Forelimb muscle (tissue), 1 donor: ENCODE data around the gene MS4A6E. TPM values are rescaled to one million over a fixed set of nuclear protein-coding genes. Genes with fewer than 3 reads are reported as not detected.
"Not testable (repeated sequence)": the region's sequence is repeated elsewhere in the genome, so short reads cannot be mapped to it uniquely, and the experiment has no call there.

Source experiments
- DNase-seq: peaks from one replicate; pipeline ENCODE4 v3.0.0-alpha.2; 2013; ENCODE audit warnings: low read depth
- polyA plus RNA-seq: library from polyadenylated mRNA; unstranded; fragments of 120-200 nt; gene quantifications from one replicate; pipeline ENCODE4 v1.2.1, GENCODE V29; 2013; ENCODE audit not compliant: insufficient read length

MS4A6E gene, protein sequence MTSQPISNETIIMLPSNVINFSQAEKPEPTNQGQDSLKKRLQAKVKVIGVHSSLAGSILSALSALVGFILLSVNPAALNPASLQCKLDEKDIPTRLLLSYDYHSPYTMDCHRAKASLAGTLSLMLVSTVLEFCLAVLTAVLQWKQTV
- not detected for polyA plus RNA-seq

DNA sequence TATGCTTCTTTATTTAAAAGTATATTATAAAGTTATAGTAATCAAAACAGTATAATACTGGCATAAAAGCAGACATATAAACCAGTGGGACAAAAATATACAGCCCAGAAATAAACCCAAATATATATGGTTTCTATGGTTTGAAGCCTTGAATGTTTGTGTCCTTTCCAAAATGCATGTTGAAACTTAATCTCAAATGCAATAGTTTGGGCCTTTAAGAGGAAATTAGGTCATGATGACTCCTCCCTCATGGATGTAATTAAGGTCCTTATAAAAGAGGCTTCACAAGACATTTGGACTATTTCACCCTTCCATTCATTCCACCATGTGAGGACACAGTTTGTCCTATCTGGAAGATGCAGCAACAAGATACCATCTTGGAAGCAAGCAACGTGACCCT lies at the start of gene MS4A6E:
MS4A6E (plus strand) TSS at position 301 of the 400 bp plus-strand sequence. CDS start 7,641 bp downstream, outside the sequence.
- DNase-seq, result no peak

DNA sequence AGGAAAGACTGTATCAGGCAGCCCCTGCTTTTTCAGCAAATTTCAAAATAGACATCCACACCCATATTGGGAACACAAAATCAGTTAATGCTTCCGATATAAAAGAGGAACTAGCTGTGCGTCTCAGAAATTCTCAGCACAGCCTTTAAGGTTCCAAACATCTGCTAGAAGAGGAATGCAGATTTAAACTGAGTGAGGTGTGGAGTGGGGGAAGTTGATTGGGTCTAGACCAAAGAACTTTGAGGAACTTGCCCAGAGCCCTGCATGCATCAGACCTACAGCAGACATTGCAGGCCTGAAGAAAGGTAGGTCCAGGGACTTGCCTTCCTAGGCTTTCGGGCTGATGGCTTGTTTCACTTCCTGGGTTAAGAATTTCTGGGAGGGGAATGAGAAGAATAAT lies 46.6 kb upstream of the MS4A6E start, which contains the start of gene MS4A4A:
MS4A4A (plus strand) TSS at position 255 of the 400 bp plus-strand sequence; CDS start at position 265, 10 bp downstream.
- DNase-seq, result peak; percentile 24

DNA sequence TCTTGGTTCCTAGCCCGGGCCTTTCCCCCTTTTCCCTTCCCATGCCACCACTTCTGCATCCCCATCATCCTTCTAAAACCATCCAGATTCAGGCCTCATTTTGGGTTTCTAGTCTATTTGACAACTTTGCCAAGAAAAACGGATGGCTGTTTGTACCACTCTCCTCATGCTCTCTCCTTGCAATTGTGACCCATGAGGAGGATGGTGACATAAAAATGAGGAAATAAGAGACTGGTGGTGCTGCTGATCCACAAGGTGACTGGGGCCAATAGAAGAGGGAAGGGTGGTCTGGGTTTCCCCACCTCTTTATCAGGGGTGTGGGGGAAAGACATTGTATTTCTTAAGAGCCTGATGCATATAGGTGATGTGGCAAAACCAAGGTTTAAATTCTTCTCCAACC lies 45.6 kb upstream of the MS4A6E start:
- no peak for DNase-seq

DNA sequence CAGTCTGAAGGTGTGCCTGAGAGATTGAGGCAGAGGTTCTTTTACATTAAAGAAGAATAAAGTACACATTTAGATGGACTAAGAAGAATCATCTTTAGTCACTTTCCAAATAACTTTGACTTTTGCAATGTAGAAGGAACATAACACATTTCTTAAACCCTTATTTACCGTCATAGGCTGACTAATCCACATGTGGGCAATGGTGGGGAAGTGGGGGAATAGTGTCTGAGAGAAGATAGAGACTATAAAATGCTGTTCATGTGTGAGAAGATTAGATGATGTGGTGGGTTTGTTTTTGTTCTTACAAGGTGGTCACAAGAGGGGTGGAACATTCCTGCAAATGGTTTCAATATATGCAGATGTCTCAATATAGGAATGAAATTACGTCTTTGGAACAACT lies 44.8 kb upstream of the MS4A6E start:
- DNase-seq, result no peak

DNA sequence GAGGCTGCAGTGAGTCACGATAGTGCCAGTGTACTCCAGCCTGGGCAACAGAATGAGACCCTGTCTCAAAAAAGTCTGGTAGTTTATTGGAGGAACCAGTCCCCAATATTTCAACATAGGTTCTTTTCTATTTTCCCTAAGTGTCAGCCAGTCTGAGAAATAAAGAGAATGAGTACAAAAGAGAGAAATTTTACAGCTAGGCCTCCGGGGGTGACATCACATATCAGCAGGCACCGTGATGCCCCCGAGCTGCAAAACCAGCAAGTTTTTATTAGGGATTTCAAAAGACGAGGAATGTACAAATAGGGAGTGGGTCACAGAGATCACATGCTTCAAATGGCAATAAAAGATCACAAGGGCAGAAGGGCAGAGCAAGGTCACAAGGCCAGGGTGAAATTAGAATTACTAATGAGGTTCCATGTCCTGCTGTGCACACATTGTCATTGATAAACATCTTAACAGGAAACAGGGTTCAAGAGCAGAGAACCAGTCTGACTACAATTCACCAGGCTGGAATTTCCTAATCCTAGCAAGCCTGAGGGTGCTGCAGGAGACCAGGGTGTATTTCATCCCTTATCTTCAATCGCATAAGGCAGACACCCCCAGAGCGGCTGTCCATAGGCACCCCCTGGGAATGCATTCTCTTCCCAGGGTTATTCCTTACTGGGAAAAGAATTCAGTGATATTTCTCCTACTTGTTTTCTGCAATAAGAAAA lies 41.5 kb upstream of the MS4A6E start:
- DNase-seq, result not testable (repeated sequence)

DNA sequence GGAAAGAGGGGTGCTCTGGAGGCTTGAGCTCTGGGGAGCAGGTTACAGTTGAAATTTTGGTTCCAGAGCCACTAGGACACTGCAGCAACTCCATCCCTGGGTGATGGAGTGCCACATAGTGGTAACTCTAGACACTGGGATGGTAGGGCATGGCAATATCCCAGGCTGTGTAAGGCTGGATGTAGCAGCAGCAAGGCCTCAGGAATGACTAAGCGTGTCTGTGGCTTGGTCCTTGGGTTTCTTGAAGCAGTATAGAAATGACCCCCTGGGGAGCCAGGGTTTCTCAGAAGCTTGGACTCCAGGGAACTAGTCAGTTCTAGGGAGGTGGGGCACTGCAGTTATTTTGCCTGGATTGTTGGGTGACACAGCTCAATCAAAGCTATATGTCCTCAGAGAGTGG lies 38.5 kb upstream of the MS4A6E start:
- no peak for DNase-seq

DNA sequence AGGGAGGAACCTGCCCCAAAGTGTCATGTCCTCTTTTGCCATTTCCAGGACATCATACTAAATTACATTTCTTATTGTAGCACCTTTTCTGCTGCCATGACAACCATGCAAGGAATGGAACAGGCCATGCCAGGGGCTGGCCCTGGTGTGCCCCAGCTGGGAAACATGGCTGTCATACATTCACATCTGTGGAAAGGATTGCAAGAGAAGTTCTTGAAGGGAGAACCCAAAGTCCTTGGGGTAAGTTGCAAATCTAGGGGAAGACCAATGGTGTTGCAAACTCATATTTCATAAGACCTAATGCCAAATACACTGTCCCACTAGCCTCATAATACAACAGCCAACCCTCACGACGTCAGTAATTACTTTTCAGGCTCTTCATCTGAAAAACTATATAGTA lies 34.9 kb upstream of the MS4A6E start:
- DNase-seq, result no peak

DNA sequence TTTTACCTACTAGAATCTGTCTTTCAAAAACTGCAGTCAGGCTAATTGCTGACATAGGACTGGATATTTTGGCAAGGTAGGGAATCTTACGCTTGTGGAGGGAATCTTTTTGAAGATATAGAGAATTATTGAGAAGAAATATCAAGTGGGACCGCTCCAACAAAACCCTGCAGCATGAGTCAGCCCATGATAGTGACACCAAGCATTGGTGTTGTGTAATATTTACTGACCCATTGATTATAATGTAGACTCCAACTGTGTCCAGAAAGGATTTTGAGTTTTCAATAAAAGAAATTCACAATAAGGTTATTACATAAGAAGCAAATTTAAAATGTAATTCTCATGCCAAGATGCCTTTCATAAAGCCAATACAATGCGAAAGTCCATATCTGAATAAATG lies 25.9 kb upstream of the MS4A6E start:
- DNase-seq, result no peak

DNA sequence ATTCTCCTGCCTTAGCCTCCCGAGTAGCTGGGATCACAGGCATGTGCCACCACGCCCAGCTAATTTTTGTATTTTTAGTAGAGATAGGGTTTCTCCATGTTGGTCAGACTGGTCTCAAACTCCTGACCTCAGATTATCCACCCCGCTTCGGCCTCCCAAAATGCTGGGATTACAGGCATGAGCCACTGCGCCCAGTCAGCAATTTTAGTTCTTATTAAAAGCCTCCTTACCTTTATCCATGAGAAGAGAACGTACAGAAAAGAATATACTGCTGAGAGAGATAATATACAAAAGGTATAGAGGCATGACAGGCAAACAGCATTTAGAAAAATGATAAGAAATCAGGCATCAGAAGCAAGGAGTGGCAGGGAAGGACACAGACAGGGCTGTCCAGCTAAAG lies 25.2 kb upstream of the MS4A6E start:
- not testable (repeated sequence) for DNase-seq

DNA sequence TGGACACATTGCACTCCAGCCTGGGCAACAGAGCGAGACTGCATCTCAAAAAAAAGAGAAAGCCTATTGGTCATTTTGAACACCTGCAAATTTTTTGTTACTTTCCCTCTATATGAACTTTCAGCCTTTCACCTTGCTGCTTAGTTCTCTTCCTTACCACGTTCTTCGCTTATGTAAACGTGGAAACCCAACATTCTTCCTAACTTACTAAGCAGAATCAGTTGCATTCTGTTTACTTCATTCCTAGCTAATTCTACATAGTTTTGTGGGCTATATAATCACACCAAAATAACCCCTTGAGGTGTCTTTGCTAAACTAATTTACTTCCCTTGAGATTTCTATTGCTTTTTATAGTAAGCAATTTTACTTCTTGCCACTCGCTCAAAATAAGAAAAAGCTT lies 23.4 kb upstream of the MS4A6E start:
- no peak for DNase-seq

DNA sequence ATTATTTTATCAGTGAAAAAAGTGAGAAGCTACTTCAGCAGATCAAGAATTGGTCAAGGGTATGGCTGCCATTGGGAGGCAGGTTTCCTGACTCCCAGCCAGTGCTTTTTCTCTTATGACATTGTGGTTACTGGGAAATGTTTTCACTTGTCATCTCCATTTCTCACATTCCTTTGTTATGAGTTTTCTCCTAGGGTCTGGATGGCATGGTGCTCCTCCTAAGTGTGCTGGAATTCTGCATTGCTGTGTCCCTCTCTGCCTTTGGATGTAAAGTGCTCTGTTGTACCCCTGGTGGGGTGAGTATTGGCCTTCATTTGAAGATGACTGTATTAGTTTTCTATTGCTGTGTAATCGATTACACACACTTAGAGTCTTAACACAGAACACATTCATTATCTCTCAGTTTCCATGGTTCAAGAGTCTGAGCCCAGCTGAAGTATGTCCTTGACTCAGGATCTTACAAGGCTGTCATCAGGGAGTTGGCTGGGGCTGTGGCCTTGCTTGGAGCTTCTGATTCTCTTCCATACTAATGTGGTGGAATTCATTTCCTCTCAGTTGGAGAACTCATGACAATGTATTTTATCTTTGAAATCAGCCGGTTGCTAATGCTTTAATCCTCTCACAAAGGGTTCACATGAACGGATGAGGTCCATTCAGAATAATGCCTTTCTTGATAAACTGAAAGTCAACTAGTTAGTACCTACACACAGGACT lies 21.0 kb upstream of the MS4A6E start:
- DNase-seq, result no peak

DNA sequence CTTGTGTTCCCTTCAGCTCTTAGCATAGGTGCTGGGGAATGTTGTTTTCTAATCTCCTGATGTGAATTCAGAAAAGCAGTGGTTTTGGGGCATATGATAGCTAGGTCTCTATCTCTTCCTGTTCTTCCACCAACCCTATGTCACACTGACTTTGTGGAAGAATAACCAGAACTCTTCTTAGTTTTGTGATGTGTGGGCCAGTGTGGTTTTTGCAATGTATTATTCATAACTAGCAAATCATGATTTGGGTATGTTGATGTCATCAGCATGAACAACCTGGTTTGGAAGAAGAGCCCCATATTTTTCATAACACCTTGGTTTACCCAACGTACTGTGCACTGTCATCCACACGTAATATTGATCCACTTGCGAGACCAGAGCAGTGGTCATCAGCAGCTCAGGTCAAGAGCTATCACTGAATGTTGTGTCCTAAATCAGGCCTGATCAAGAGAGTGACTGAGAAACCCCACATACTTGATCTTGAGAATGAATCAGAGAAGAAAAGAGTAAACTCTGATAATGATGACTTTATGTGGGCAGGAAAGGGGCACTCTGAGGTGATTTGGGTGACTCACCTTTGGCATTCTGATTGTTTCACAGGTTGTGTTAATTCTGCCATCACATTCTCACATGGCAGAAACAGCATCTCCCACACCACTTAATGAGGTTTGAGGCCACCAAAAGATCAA lies 19.4 kb upstream of the MS4A6E start:
- no peak for DNase-seq

DNA sequence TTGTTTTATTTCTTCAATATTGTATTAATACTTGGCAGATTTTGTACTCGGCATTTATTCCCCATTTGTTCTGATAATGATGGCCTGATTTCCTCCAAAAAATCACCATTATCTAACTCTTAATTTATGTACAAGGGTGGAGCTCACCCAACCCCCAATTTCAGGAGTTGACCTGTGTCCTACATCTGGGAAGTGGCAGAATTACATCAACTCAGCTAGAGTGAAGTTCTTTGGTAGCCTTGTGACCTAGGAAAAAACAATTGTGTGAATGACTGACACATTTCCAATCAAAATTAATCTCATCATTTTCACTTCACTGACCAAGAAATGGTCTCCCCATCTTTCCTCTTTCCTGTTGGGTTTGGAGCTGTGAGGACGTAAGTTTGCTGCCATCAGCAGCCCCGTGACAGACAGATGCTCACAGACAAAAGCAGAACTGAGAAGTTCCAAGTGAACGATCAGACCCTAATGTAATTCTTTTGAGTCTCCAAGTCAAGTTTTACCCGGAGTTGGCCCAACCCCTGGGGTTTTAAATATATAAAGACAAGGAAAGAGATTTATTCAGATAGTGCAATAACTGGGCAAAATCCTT lies 16.6 kb upstream of the MS4A6E start:
- peak; percentile 20 for DNase-seq

DNA sequence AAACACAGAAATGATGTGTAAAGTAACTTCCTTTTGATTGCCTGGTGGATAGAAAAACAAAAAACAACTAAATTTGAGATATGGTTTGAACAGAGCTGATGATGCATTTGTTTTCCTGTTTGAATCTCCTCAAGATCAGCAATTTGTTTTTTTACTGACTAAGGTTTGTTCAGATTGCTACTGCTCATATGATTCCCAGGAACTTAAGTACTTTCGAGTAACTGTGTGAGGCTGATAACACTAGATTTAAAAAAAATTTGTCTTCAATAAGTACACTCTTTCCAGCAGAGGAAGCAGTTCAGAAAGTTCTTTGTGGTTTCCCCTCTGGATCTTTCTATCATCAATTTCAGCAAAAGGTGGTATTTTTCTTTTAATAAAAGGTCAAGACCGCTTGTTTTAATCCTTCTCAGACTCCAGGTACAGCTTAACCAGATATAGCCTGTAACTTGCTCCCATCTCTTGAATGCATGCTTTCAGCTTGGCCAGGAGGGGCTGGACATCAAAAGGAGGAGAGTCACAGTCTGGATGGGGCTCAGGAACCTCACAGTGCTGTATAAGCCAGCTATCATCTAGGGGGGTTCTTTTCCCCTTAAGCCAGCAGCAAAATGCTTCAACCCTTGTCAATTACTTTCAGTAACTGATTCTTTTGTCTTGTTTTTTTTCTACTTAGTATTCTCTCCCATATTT lies 12.3 kb upstream of the MS4A6E start:
- DNase-seq, result no peak

DNA sequence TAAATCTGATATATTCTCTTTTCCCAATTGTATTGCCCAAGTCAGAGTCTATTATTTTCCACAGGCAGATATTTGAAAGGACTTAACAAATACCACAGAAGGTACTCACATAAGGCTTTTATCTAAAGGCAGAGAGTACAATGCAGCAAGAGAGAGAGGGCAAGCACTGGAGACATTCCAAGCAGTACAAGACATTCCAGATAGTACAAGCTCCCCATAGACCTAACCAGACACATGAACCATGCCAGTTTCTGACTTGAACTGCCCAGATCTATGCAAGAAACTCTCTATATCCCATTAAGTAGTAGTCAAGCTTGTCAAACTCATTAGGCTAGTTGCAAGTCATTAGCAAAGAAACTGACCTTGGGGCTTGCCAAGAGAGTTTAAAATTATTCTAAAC lies 11.2 kb upstream of the MS4A6E start:
- DNase-seq, result no peak

DNA sequence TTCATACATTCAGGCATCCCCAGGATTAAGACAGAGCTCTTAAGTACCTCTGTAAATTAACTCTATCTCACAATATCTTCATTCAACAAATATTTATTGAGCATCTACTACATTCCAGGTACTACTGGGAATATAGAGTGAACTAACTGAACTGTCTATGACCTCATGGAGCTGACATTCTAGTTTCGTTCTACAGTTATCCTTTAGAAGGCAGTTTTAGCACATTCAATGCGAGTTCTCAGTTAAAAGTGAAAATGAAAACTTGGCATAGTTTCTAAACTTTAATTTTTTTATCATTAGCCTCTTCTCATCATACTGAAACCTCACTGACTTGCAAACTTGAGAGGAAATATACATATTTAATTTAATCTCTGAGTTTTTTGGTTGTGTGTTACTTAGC lies 10.7 kb upstream of the MS4A6E start:
- no peak for DNase-seq

DNA sequence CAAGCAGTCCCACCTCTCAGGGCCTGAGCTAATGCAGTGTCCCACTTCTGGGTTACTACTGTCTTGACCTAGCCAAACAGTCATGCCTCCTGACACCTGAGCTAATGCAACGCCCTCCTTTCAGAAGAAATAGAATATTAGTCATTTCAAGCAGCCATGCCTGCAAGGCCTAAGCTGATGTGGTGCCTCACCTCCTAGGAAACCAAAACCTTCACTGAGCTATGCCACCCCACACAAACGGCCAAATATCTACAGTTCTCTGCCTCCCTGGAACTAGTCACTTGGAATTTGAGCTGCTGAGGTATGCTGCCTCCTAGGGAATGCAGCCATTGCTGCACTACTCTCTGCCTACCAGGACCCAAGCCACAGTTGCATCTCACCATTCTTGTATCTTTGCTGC lies 8.3 kb upstream of the MS4A6E start:
- no peak for DNase-seq

DNA sequence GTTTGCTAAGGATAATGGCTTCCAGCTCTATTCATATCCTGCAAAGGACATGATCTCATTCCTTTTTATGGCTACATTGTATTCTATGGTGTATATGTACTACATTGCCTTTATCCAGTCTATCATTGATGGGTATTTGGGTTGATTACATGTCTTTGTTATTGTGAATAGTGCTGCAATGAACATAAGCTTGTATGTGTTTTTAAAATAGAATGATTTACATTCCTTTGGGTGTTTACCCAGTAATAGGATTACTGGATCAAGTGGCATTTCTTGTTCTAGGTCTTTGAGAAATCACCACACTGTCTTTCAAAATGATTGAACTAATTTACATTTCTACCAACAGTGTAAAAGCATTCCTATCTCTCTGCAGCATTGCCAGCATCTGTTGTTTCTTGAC lies 6.0 kb upstream of the MS4A6E start:
- DNase-seq, result no peak

DNA sequence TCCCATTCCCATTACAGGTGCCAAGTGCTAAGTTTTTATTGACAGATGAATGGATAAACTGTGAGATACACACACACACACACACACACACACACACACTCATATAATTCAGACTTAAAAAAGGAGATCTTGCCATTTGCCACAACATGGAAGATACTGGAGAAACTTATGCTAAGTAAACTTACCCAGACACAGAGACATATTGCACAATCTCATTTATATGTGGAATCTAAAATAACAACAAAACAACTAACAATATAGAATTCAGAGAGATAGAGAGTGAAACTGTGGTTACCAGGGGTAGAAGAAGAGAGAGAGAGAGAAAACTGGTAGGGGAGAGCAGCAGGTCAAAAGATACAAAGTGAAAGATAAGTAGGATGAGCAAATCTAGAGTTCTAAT lies 1.4 kb downstream of the MS4A6E start:
- no peak for DNase-seq

DNA sequence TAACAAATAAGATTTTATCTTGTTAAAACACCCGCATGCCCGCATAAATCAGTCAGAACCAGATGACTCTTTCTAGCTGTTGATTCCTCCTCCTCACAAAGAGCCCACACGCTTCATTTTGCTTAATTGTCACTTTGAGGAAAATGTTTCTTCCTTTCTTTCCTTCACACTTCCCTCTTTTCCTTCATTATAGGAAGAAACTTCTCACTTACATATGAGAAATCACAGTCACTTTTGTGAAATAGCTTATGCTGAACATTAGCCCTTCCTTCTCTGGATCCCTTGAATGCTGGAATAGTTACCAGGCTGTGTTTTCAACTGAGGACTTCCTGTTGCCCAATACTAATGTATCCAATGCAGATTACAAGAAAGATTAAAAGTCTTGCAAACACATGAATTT lies 5.8 kb downstream of the MS4A6E start:
- DNase-seq, result no peak

DNA sequence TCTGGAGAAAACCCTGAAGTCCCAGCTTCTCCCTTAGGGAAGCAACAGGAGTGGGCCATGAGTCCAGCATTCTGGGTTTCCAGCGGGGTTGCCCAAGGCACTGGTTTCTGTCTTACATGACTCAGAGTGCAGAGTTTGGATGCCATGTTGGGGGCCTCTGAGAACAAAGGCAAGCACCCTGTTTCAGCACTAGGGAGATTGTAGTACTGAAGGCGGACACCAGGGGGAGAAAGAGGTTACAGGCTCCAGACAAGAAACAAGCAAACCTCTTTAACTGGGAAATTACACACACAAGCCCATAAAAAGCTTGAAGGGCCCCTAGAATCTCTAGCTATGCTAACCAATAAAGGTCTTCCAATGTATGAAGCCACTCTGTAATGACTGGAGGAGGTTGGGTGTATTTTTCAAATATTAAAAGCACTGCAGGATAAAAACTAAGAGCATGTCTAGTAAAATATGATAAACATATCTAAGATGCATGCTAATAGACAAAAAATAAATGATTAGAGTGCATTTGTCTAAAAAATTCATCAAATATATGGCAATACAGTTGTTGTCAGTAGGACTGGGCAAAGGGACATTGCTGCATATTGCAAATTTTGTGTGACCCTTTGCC lies 7.1 kb downstream of the MS4A6E start:
- DNase-seq, result no peak
